ENCODE results near the gene FLNA. TPM values are rescaled to one million over a fixed set of nuclear protein-coding genes. Genes with fewer than 3 reads are reported as not detected.
A peak's percentile ranks its signal among the peaks of the same experiment; 100 is the strongest.

The FLNA gene
- total and polyA plus RNA-seq, 2 donors (not counting 3 experiments of a cell fraction or from before 2014, with no cell fraction given): 658 to 1,474 TPM

- no peaks in the 10 kb centered on the region for H4K20me1 ChIP-seq (replicated peaks; ENCODE audit: control insufficient read depth, extremely low read depth, insufficient read depth, low read length)
- H2AFZ ChIP-seq (ENCODE audit: low read depth, low read length): no peak overlapping the region
- H3K36me3 ChIP-seq (ENCODE audit: control insufficient read depth in 2 of 2, extremely low read depth in 1 of 2, insufficient read depth in 2 of 2, low read length in 2 of 2): peaks cover 15 to 18% of the 10 kb centered on the region in 2 experiments
- H3K9ac ChIP-seq (replicated peaks; ENCODE audit: extremely low read depth, insufficient read depth, low read length): no peak overlapping the region
- peaks cover 20% of the 10 kb centered on the region for H3K79me2 ChIP-seq (ENCODE audit: control insufficient read depth, insufficient read depth, low read length)
- intact Hi-C loops (cut with micrococcal nuclease) (loop anchor here (1.0 kb wide), 1 partner anchor 7 kb away; the partner anchor contains the start of gene DNASE1L1), dilution Hi-C loops (cut with MboI; ENCODE audit: extremely low pct_ligation_motif_present, low sequenced_read_pairs) (no loop called here)
- H3K27me3 ChIP-seq (ENCODE audit: control insufficient read depth in 2 of 2, insufficient read depth in 2 of 2, low read length in 2 of 2): no peaks in the 10 kb centered on the region
- peaks cover 8% of the 10 kb centered on the region for H3K4me1 ChIP-seq (ENCODE audit: control insufficient read depth, extremely low read depth, insufficient read depth, low read length)
- no peak overlapping the region for H3K4me2 ChIP-seq (ENCODE audit: insufficient read depth, low read length)
- DNase-seq (ENCODE audit: low read depth, low spot score) (no peak), FAIRE-seq (no peak)
- TSS peak; percentile 13 for BruUV-seq (replicated peaks)
- no peak overlapping the region for H3K4me3 ChIP-seq (replicated peaks in 1 of 3; ENCODE audit: insufficient read depth in 1 of 3, low read depth in 1 of 3, low read length in 3 of 3)
- no peak for TF ChIP-seq CTCF (IDR thresholded peaks at IDR 0.05; ENCODE audit: extremely low read depth in 1 of 2, insufficient read depth in 1 of 2, low read depth in 1 of 2, low read length in 2 of 2)
- no peak for TF ChIP-seq POLR2A (IDR thresholded peaks at IDR 0.05; ENCODE audit: low read depth, low read length)
- no peak for TF ChIP-seq EZH2 (IDR thresholded peaks at IDR 0.05; ENCODE audit: borderline replicate concordance, low read depth, low read length, severe bottlenecking)
- no peak for TF ChIP-seq POLR2AphosphoS5 (IDR thresholded peaks at IDR 0.05; ENCODE audit: insufficient read depth, low read depth, low read length)
- TF ChIP-seq JUN (IDR thresholded peaks at IDR 0.05; ENCODE audit: borderline replicate concordance, insufficient read depth, insufficient read length, low read depth): no peak
- no peak for TF ChIP-seq GATA2 (IDR thresholded peaks at IDR 0.05; ENCODE audit: insufficient read depth, insufficient read length, low read depth, low read length)
- TF ChIP-seq MAX (IDR thresholded peaks at IDR 0.05; ENCODE audit: insufficient read depth, insufficient read length): no peak
- no peak for TF ChIP-seq FOS (IDR thresholded peaks at IDR 0.05; ENCODE audit: borderline replicate concordance, insufficient read depth, low read length)
- H3K9me1 ChIP-seq (replicated peaks; ENCODE audit: control insufficient read depth, extremely low read depth, insufficient read depth, low read length): no peaks in the 10 kb centered on the region
- POLR2A ChIA-PET: interaction anchor here (1.3 kb wide), 1 partner anchor 29 kb away, joined by 3 read pairs; no protein-coding TSS in a partner anchor
- CTCF ChIA-PET: no interaction called here
- H3K27ac ChIP-seq (ENCODE audit: insufficient read depth, low read depth, low read length): no peak overlapping the region
- H3K9me3 ChIP-seq (replicated peaks; ENCODE audit: control insufficient read depth, insufficient read depth, low read length): no peaks in the 10 kb centered on the region
Observed at GRCh38 chrX:154401918-154402621, 27.6 kb upstream of the FLNA start.
